WTC11 (cell line): Measurements from ENCODE around the gene ZNF217. TPM values are rescaled to one million over a fixed set of nuclear protein-coding genes. Genes with fewer than 3 reads are reported as not detected.
"Not testable (repeated sequence)": the region's sequence is repeated elsewhere in the genome, so short reads cannot be mapped to it uniquely, and the experiment has no call there.

ENCODE experiments used
- ATAC-seq: fragments of 200-7000 bp; cut with Tn5 transposase; 2 replicates; pipeline ENCODE4 v1.10.0; 2021; ENCODE audit warnings: mild to moderate bottlenecking, moderate library complexity
- CTCF ChIA-PET: fragments of 300-600 bp; sonication (Branson Sonifier 250); formaldehyde crosslinking; loops from one replicate; lab custom pipeline; 2021; ENCODE audit warnings: antibody characterized with exemption; lab: Charles Lee
- POLR2A ChIA-PET: fragments of 350-600 bp; sonication (Branson Sonifier 250); formaldehyde crosslinking; loops from one replicate; lab custom pipeline; 2021; ENCODE audit warnings: antibody characterized with exemption; lab: Charles Lee
- DNase-seq: peaks from one replicate; pipeline ENCODE4 v3.0.0; 2021; ENCODE audit warnings: low spot score
- H3K27ac Mint-ChIP-seq: 2 replicates; pipeline ENCODE4 v1.8.0; 2021; ENCODE audit warnings: mixed read lengths
- H3K27me3 Mint-ChIP-seq: 2 replicates; pipeline ENCODE4 v1.8.0; 2021; ENCODE audit warnings: low read depth, mild to moderate bottlenecking, moderate library complexity, mixed read lengths
- H3K36me3 Mint-ChIP-seq: 2 replicates; pipeline ENCODE4 v1.8.0; 2021; ENCODE audit warnings: mixed read lengths
- H3K4me1 Mint-ChIP-seq: 2 replicates; pipeline ENCODE4 v1.8.0; 2022; ENCODE audit warnings: mixed read lengths
- H3K4me3 Mint-ChIP-seq: 2 replicates; pipeline ENCODE4 v1.8.0; 2021; ENCODE audit warnings: mild to moderate bottlenecking, moderate library complexity, mixed read lengths
- H3K9me3 Mint-ChIP-seq: 2 replicates; pipeline ENCODE4 v1.8.0; 2021; ENCODE audit warnings: mixed read lengths
- ATF1 ChIP-seq: sonication (generic); formaldehyde crosslinking; IDR thresholded peaks from 2 replicates; pipeline ENCODE4 v1.8.1; 2023; ENCODE audit warnings: mild to moderate bottlenecking, moderate library complexity, missing genetic modification reagents
- ELF4 ChIP-seq: sonication (generic); formaldehyde crosslinking; IDR thresholded peaks from 2 replicates; pipeline ENCODE4 v1.8.1; 2022; ENCODE audit warnings: low read depth, mild to moderate bottlenecking, moderate library complexity, missing genetic modification reagents
- GABPB1 ChIP-seq: sonication (generic); formaldehyde crosslinking; IDR thresholded peaks from 2 replicates; pipeline ENCODE4 v1.8.1; 2023; ENCODE audit warnings: mild to moderate bottlenecking, missing genetic modification reagents
- IRF2 ChIP-seq: sonication (generic); formaldehyde crosslinking; IDR thresholded peaks from 2 replicates; pipeline ENCODE4 v1.8.0; 2022; ENCODE audit warnings: low read depth, missing genetic modification reagents, borderline replicate concordance
- ZBTB43 ChIP-seq: sonication (generic); formaldehyde crosslinking; IDR thresholded peaks from 2 replicates; pipeline ENCODE4 v1.8.1; 2023; ENCODE audit warnings: mild to moderate bottlenecking, missing genetic modification reagents
- ZNF121 ChIP-seq: sonication (generic); formaldehyde crosslinking; IDR thresholded peaks from 2 replicates; pipeline ENCODE4 v1.8.0; 2023; ENCODE audit warnings: missing genetic modification reagents
- ZNF416 ChIP-seq: fragments of 250-450 bp; sonication (Bioruptor Pico); IDR thresholded peaks from 2 replicates; pipeline ENCODE4 v1.9.0; 2021; ENCODE audit warnings: mild to moderate bottlenecking, inconsistent platforms
- ZNF671 ChIP-seq: fragments of 250-450 bp; sonication (Bioruptor Pico); IDR thresholded peaks from 2 replicates; pipeline ENCODE4 v1.8.0; 2021; ENCODE audit warnings: mild to moderate bottlenecking
- total RNA-seq: library from RNA; stranded (reverse); gene quantifications from 3 replicates; pipeline ENCODE4 v1.2.3, GENCODE V29; 2021
- TF ChIP-seq, protein P1 (sequence below): sonication (generic); formaldehyde crosslinking; conservative IDR thresholded peaks from 2 replicates; pipeline ENCODE4 v1.8.1; 2023; ENCODE audit warnings: mild to moderate bottlenecking, low read depth, missing genetic modification reagents, moderate library complexity
- TF ChIP-seq, protein P2 (sequence below): sonication (generic); formaldehyde crosslinking; IDR thresholded peaks from 2 replicates; pipeline ENCODE4 v1.8.1; 2023; ENCODE audit warnings: mild to moderate bottlenecking, missing genetic modification reagents
- TF ChIP-seq, protein P3 (sequence below): fragments of 200-600 bp; IDR thresholded peaks from 2 replicates; pipeline ENCODE4 v1.8.0; 2022; ENCODE audit warnings: antibody characterized with exemption

The ZNF217 gene
- total RNA-seq, 1 experiment from 2014 or later, result 75.6 TPM

DNA sequence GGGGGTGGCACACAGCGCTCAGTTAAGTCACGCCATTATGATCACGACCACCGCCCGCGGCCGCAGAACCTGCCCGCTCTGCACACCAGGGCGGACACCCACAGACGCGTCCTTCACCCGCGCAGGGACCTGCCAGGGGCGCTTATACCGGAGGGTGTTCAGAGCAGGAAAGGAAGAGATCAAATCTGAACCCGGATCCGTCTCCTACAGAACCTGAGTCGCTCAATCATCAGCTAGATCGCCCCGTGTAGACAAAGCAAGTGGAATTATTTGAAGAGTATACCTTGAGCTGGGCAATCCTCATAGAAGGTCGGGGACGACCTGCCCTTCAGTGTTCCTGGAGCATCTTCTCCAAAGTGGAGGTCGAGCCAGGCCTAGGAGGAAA is 14.4 kb upstream of the ZNF217 start:
- no peaks in the 10 kb centered on the region for H3K27me3 Mint-ChIP-seq
- 0 out of 2 replicates have a peak overlapping the region, but pooled peaks have one; percentile 41 for H3K27ac Mint-ChIP-seq
- ATAC-seq (no peak), DNase-seq (no peak)
- no peaks in the 10 kb centered on the region for H3K36me3 Mint-ChIP-seq
- ChIA-PET POLR2A (no interaction called here), CTCF (no interaction called here)
- TF ChIP-seq ZNF671 (CRISPR knock-in tag), result no peak
- TF ChIP-seq ATF1 (CRISPR knock-in tag), result no peak
- TF ChIP-seq ZBTB43 (CRISPR knock-in tag), result no peak
- TF ChIP-seq, protein P1, sequence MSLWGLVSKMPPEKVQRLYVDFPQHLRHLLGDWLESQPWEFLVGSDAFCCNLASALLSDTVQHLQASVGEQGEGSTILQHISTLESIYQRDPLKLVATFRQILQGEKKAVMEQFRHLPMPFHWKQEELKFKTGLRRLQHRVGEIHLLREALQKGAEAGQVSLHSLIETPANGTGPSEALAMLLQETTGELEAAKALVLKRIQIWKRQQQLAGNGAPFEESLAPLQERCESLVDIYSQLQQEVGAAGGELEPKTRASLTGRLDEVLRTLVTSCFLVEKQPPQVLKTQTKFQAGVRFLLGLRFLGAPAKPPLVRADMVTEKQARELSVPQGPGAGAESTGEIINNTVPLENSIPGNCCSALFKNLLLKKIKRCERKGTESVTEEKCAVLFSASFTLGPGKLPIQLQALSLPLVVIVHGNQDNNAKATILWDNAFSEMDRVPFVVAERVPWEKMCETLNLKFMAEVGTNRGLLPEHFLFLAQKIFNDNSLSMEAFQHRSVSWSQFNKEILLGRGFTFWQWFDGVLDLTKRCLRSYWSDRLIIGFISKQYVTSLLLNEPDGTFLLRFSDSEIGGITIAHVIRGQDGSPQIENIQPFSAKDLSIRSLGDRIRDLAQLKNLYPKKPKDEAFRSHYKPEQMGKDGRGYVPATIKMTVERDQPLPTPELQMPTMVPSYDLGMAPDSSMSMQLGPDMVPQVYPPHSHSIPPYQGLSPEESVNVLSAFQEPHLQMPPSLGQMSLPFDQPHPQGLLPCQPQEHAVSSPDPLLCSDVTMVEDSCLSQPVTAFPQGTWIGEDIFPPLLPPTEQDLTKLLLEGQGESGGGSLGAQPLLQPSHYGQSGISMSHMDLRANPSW (CRISPR knock-in tag), result no peak
- no peak for TF ChIP-seq ZNF416
- no peaks in the 10 kb centered on the region for H3K9me3 Mint-ChIP-seq
- peak overlapping the region; percentile 37 for H3K4me3 Mint-ChIP-seq
- H3K4me1 Mint-ChIP-seq, result peaks cover 42% of the 10 kb centered on the region

DNA sequence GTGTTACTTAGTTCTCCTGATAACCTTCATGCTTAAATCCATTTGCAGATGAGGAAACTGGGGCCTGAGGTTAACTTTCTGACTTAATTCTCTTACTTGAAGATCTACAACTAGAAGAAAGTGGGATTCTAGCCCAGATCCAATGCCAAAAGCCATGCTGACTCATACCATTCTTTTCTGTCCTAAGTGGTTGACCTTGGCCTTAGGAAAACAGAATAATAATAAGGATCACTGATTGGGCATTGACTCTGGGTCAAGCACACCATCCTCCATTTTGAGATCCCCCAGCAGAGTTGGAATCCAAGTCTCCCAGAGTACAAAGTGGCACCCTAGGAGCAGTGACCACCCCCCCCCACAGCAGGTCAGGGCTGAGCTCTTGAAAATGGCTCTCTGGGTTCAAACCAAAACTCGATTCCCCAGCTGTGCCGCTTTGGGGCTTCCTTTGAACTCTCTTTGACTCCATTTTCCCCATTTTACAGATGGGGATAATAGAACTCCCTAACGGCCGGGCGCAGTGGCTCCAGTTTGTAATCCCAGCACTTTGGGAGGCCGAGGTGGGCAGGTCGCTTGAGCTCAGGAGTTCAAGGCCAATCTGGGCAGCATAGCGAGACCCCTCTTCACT is 12.8 kb upstream of the ZNF217 start:
- POLR2A ChIA-PET, result no interaction called here
- DNase-seq, result no peak
- H3K36me3 Mint-ChIP-seq, result no peaks in the 10 kb centered on the region

DNA sequence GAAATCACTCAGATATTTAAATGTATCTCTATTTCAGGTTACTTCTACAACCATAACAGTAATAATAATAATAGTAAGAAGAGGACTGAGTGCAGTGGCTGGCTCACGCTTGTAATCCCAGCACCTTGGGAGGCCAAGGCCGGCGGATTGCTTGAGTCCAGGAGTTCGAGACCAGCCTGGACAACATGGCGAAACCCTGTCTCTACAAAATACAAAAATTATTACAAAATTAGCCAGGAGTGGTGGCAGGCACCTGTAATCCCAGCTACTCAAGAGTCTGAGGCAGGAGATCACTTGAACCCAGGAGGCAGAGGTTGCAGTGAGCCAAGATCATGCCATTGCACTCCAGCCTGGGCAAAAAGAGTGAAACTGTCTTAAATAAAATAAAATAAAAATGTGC is 11.8 kb upstream of the ZNF217 start:
- DNase-seq, H3K36me3 Mint-ChIP-seq, H3K27me3 Mint-ChIP-seq, H3K9me3 Mint-ChIP-seq, ATAC-seq, CTCF ChIA-PET, POLR2A ChIA-PET, H3K27ac Mint-ChIP-seq, H3K4me3 Mint-ChIP-seq: not testable (repeated sequence)
- peaks cover 29% of the 10 kb centered on the region for H3K4me1 Mint-ChIP-seq

More for the DNA sequence above, 12.8 kb upstream of the ZNF217 start:
- Mint-ChIP-seq H3K27me3 (no peaks in the 10 kb centered on the region), H3K4me3 (no peak overlapping the region), H3K9me3 (no peaks in the 10 kb centered on the region), H3K4me1 (peaks cover 31% of the 10 kb centered on the region)
- no peak for ATAC-seq
- CTCF ChIA-PET, result interaction anchor here (1.0 kb wide), 1 partner anchor 338 kb away, joined by 4 read pairs; no protein-coding TSS in a partner anchor
- TF ChIP-seq ZNF121 (CRISPR knock-in tag), result peak; percentile 47; the same call in 1 of the 2 replicates
- TF ChIP-seq, protein P2, sequence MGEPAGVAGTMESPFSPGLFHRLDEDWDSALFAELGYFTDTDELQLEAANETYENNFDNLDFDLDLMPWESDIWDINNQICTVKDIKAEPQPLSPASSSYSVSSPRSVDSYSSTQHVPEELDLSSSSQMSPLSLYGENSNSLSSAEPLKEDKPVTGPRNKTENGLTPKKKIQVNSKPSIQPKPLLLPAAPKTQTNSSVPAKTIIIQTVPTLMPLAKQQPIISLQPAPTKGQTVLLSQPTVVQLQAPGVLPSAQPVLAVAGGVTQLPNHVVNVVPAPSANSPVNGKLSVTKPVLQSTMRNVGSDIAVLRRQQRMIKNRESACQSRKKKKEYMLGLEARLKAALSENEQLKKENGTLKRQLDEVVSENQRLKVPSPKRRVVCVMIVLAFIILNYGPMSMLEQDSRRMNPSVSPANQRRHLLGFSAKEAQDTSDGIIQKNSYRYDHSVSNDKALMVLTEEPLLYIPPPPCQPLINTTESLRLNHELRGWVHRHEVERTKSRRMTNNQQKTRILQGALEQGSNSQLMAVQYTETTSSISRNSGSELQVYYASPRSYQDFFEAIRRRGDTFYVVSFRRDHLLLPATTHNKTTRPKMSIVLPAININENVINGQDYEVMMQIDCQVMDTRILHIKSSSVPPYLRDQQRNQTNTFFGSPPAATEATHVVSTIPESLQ (CRISPR knock-in tag), result no peak
- TF ChIP-seq ZNF416, result no peak
- no peak for TF ChIP-seq ELF4 (CRISPR knock-in tag)
- TF ChIP-seq, protein P3, sequence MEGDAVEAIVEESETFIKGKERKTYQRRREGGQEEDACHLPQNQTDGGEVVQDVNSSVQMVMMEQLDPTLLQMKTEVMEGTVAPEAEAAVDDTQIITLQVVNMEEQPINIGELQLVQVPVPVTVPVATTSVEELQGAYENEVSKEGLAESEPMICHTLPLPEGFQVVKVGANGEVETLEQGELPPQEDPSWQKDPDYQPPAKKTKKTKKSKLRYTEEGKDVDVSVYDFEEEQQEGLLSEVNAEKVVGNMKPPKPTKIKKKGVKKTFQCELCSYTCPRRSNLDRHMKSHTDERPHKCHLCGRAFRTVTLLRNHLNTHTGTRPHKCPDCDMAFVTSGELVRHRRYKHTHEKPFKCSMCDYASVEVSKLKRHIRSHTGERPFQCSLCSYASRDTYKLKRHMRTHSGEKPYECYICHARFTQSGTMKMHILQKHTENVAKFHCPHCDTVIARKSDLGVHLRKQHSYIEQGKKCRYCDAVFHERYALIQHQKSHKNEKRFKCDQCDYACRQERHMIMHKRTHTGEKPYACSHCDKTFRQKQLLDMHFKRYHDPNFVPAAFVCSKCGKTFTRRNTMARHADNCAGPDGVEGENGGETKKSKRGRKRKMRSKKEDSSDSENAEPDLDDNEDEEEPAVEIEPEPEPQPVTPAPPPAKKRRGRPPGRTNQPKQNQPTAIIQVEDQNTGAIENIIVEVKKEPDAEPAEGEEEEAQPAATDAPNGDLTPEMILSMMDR, result no peak
- TF ChIP-seq IRF2, result no peak
- TF ChIP-seq GABPB1 (CRISPR knock-in tag), result no peak
- TF ChIP-seq, all 79 proteins: peak for 1
- H3K27ac Mint-ChIP-seq, result no peak overlapping the region; the same call in 1 of the 2 replicates

- H3K4me1 Mint-ChIP-seq, result peaks cover 28% of the 10 kb centered on the region
- H3K9me3 Mint-ChIP-seq, DNase-seq, H3K27ac Mint-ChIP-seq, H3K36me3 Mint-ChIP-seq, ATAC-seq, H3K4me3 Mint-ChIP-seq, H3K27me3 Mint-ChIP-seq, POLR2A ChIA-PET, CTCF ChIA-PET: not testable (repeated sequence)
These were observed 11.2 kb upstream of the ZNF217 start for GRCh38 chr20:53604846-53605245.
